A673 (cell line): ENCODE measurements around the gene NPTX1.

Source experiments
- EZH2 ChIP-seq: fragments of 200-600 bp; sonication (generic); IDR thresholded peaks from 2 replicates; pipeline ENCODE4 v1.6.1; 2017; ENCODE audit warnings: borderline replicate concordance, low read depth, mild to moderate bottlenecking, mixed read lengths, antibody characterized with exemption, low read length; ENCODE audit not compliant: poor library complexity, severe bottlenecking
- TF ChIP-seq, protein P1 (sequence below): fragments of 300-800, 200-600 bp; sonication (generic); conservative IDR thresholded peaks from 2 replicates; pipeline ENCODE4 v1.5.1; 2017; ENCODE audit warnings: low read depth, mild to moderate bottlenecking, antibody characterized with exemption, low read length, moderate library complexity, mixed read lengths

DNA sequence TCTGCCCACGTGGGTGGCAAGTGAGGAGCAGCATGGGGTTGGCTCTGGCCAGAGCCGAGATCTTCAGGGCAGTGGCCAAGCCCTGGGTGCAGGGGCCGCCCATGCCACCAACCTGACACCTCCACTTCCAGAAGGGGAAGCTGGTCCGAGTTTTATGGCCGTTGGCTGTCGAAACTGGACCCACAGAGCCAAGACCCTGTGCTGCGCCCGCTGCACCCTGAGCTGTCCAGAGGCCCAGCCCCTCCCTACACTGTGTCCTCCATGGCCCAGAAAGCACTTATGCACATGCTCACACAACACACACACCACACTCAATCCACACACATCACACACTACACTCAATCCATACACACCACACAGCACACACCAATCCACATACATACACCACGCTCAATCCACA is 34.4 kb upstream of the NPTX1 start:
- TF ChIP-seq, protein P1, sequence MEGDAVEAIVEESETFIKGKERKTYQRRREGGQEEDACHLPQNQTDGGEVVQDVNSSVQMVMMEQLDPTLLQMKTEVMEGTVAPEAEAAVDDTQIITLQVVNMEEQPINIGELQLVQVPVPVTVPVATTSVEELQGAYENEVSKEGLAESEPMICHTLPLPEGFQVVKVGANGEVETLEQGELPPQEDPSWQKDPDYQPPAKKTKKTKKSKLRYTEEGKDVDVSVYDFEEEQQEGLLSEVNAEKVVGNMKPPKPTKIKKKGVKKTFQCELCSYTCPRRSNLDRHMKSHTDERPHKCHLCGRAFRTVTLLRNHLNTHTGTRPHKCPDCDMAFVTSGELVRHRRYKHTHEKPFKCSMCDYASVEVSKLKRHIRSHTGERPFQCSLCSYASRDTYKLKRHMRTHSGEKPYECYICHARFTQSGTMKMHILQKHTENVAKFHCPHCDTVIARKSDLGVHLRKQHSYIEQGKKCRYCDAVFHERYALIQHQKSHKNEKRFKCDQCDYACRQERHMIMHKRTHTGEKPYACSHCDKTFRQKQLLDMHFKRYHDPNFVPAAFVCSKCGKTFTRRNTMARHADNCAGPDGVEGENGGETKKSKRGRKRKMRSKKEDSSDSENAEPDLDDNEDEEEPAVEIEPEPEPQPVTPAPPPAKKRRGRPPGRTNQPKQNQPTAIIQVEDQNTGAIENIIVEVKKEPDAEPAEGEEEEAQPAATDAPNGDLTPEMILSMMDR: no peak
- no peak for TF ChIP-seq EZH2
